Hepatocyte (in vitro differentiated cells): ENCODE results near the gene PGA4.

Experiments
- CTCF ChIP-seq: fragments of 200-600 bp; sonication (generic); IDR thresholded peaks from 2 replicates; pipeline ENCODE4 v1.5.1; 2016; ENCODE audit warnings: antibody characterized with exemption, mild to moderate bottlenecking; ENCODE audit not compliant: poor library complexity
- EZH2phosphoT487 ChIP-seq: fragments of 200-600 bp; sonication (generic); IDR thresholded peaks from one replicate; pipeline ENCODE4 v1.6.1; 2018; ENCODE audit warnings: antibody characterized with exemption, mild to moderate bottlenecking, low read depth, moderate library complexity; ENCODE audit not compliant: unreplicated experiment, severe bottlenecking

GRCh38 chr11:61193596-61193995 is 28.6 kb upstream of the PGA4 start:
- TF ChIP-seq CTCF = no peak
- no peak for TF ChIP-seq EZH2phosphoT487
